Activated CD8-positive, alpha-beta memory T cell treated with anti-CD3 and anti-CD28 coated beads, Interleukin-2, amount 50 U/mL, for 1 hour (primary cell): ENCODE measurements around the gene SIDT1.

Experiments
- DNase-seq: peaks from one replicate; pipeline ENCODE4 v3.0.0-alpha.2; 2020; ENCODE audit errors: extremely low read depth

The SIDT1 gene

DNA sequence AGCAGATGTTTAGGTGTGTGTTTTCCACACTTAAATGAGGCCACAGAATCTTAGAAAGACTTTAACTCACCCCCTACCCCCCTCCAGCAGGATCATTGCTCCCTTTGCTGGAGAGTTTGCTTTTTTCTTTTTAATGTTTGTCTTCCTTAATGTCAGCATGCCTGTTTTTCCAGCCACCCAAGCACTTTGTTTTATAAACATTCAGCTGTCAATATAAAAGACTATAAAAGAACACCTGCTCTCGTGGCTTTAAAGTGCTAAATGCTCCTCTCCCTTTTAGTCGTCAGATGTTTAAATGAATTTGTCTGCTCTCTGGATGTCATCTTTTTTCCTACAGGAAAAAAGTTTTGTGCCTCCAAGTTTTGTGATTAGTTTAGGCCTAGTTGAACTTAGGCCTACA, 61.7 kb downstream of the SIDT1 start:
- no peak for DNase-seq

DNA sequence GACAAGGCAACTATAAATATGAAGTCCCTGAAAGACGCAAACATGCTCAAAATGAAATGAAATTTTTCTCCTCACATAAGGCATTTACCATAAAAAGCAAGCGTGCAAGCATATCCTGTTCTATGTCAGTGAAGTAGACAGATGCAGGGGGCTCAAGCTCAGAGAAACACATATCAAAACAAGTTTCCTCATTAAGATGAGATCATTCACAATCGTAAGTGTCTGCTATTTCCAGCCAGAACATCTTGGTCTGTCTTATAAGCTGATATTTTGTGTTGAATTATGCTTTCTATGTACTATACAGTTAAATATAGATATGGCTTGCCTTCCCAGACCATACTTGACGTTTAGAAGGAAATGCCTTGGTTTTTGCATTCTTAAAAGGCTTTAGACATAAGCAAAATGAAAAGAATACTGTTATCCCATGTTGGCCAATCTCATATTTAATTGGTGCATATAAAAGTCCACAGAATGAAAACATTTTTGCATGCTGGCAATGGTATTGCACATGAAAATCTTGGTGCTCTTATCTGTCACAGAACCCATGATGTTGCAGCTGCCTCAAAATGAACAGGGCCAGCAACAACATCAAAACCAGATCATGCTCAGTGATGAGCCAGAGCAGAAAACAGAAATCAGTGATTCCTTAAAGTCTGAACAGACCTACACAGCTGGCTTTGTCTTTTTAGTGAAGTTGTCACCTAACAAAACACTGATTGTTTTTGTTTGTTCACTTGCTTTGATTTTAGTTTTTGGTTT, 65.4 kb downstream of the SIDT1 start:
- DNase-seq: no peak

DNA sequence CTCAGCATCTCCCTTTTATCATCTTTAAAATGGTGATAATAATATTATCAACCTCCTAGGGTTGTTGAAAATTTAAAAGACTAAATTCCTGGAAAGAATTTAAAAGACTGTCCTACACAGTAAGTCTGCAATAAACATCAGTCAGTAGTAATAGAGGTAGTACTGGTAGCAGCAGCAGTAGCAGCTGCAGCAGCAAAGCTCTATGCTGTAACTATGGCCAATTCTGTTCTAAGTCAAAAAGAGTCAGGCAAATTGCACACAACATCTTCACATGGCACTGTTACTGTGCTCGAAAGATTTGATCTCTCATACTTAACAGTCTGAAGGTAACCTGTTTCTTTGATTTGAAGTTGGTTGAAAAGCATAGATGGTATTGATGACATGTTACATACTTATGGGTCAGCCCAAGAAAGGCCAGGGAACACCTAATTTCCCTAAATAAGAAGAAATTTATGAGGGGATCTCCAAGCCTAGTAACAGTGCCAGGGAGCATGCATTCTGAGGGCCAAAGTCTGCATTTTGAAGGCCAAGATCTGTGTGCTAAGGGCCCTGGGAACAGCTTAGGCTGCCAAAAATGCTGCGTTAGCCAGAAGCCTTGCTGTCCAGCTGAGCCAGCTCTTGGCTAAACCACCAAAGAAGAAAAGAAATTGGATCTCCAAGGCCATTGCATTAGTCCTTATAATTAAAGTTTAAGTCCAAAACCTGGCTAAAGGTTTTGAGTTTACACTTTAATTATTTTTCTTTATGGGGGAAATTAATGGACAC, 68.2 kb downstream of the SIDT1 start:
- no peak for DNase-seq

DNA sequence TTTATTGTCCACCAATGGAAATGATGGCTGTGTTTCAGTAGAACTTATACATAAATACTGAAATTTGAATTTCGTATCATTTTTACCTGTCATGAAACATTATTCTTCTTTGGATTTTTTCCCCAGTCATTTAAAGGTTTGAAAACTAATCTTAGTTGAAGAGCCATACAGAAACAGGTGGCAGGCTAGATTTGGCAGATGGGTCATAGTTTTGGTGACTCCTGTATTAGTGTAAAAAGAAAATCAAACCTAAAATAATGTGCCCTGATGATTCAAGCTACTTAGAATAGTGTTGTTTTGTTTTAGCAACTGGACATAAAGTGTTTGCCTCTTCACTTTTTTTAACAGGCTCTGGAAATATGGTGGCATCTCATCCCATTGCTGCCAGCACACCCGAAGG, 68.9 kb downstream of the SIDT1 start:
- no peak for DNase-seq

DNA sequence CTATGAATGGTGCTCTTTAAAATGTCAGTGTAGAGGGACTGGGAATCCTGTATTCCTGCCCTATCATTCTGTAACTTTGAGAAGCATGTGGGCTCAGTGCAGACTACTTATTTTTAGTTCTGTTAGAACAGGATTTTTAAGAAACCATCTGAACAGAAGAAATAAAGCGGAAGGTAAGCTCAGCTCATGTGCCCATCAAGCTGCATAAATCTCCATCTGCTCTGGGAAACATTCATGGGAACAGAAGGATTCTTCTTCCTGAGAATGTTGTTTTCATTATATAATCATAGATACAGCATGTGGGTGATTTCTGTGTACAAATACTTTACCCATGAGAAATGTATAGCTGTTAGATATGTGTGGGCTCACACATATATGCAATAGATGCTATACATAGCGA, 69.9 kb downstream of the SIDT1 start:
- no peak for DNase-seq

DNA sequence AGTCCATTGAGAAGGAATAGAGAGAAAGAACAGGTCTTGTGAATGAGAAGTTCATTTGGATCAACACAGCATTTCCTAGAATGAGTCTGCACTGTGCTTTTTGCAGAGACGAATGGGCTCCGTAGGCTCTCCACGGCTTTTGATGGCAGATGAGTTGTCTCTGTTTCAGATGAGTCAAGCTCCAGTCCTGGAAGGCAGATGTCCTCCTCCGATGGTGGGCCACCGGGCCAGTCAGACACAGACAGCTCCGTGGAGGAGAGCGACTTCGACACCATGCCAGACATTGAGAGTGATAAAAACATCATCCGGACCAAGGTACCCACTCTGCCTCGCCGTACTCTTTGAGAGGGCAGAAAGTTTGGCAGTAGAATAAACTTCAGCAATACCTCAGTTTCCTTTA, 70.5 kb downstream of the SIDT1 start:
- no peak for DNase-seq

DNA sequence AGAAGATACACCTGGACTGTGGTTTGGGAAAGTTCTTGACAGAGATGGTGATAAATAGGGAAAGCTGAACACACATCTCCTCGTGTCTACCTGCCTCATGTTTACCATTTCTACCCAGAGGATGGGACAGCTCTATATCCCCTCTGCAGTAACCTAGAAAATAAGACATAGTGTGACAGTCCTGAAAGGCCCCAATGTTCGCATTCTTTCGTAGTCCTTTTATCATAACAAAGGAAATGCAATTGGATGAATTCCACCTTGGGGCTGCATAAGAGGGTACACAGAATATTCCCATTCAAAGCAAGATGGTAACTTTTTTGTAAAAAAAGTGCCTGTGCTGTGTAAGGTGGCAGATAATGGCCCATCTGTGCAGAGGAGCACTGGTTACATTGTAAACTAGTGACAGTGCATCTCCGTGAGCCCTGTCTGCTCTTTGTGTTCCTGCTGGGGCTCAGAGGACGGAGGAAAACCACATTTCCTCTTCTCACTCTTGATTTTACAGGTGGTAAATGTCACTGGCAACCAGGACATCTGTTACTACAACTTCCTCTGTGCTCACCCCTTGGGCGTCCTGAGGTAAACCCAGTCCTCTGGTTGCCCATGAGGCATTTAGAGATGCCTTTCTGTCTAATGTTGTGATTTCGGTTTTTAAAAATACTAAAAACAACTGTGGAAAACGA, 74.3 kb downstream of the SIDT1 start:
- peak; percentile 1 for DNase-seq

DNA sequence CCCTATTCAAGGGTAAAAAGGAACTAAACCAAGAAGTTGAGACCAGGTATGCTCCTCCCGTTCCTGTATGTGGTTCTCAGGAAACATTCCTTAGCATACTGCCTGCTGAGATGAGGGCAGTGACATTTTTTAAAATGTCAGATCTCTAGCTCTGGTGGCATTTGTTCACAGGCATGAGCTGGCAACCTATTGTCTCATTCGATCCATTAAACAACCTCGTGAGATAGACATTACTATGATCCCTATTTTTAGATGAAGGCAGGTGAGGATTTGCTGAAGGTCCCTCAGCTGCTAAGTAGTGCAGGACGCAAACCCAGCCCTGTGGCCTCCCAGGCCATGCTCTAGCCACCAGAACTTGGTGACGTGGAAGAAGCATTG, 74.9 kb downstream of the SIDT1 start:
- no peak for DNase-seq

DNA sequence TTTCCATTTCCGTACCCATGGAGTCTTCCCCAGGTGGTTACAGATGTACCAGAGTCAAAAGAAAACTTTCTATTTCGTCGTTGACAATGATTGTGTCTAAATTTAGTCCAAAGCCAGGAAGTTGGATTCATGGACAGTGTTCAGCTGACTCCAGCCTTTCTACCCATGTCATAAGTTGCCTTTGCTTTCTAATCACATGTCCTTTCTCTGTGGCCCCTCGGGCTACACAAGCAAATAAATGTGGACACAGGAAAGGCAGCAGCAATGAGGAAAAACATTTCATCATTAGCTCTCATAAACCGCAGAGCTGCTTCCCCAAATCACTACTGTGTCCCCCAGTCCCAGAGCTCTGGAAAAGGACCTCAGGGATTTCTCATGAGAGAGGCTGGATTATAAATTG, 82.0 kb downstream of the SIDT1 start:
- no peak for DNase-seq

DNA sequence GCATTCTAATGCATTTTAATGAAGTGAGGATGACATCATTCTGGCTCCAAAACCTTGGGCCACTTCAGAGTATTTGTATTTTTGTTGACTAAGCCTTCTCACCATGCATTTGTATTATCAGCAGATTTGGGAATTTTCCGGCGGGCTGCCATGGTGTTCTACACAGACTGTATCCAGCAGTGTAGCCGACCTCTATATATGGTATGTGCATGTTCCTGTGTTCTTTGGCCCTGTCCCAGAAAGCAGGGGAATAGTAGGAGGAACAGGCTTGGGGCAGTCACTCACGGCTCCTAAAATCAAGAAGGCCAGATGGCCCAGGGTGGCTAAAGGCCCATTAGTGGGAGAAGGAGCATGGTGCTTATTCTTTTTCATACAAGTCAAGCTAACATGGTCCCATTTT, 83.6 kb downstream of the SIDT1 start:
- DNase-seq: no peak

DNA sequence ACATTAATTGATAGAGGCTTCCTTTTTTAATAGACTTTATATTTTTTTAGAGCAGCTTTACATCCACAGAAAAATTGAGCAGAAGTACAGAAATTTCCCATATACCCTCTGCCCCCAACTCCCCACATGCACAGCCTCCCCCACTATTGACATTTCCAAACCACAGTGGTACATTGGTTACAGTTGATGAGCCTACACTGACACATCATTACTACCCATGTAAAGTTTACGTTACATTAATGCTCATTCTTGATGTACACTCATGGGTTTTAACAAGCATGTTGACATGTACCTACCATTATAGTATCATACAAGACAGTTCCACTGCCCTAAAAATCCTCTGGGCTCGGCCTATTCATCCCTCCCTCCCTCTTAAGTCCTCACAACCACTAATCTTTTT, 85.4 kb downstream of the SIDT1 start:
- no peak for DNase-seq

DNA sequence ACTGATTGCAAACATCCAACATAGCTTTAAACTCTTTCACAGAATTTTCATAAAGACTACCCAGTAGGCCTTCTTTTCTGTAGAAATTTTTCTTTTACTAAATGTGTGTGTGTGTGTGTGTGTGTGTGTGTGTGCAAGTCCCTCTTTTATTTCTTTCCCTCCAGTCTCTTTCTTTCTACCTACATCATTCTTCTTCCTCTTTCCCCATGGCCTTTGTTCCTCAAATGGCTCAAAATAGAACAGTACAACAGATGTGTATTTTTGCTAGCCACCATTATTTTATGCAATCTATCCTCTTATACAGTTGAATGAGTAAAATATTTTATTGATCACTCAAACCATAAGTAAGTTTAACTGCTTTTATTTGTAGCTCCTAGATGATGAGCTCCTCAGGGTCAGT, 87.7 kb downstream of the SIDT1 start:
- DNase-seq: no peak

DNA sequence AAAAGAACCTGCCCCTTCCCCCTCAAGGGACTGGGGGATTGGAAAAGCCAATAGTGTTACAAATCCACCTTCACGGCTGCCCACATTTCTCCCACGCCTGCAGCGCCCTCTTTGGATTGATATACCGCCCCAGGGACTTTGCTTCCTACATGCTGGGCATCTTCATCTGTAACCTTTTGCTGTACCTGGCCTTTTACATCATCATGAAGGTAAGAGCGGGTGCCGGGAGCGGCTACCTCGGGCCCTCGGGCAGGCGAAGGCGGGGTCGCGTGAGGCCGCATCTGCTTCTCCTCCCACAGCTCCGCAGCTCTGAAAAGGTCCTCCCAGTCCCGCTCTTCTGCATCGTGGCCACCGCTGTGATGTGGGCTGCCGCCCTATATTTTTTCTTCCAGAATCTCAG, 91.0 kb downstream of the SIDT1 start:
- DNase-seq: no peak

DNA sequence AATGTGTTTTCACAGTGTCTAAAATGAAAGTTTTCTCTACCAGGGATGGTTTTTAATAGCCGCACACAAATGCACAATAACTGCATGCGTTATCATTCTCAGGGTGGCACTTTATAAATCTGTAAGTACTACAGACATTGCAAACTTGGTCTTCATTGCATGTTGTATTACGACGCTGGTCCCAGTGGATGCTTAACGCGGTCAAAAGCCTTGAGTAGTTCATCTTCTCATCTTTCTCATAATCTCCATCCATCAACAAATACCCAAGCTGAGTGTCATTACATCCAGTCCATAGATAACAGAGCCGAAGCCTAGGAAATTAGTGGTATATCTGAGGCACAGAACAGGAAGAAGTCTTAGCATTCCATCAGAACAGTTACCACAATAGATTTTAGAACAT, 91.5 kb downstream of the SIDT1 start:
- no peak for DNase-seq

DNA sequence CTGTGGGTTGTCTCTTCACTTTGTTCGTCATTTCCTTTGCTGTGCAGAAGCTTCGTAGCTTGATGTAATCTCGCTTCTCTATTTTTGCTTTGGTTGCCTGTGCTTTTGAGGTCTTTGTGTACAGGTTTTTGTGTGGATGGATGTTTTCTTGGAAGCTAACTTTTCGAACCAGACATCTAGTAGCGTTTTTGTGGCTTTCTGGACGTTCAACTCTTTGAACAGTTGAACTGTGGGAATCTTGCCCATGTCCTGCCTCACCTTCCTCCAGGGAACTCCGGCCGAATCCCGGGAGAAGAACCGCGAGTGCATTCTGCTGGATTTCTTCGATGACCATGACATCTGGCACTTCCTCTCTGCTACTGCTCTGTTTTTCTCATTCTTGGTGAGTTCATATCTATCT, 93.5 kb downstream of the SIDT1 start:
- no peak for DNase-seq

DNA sequence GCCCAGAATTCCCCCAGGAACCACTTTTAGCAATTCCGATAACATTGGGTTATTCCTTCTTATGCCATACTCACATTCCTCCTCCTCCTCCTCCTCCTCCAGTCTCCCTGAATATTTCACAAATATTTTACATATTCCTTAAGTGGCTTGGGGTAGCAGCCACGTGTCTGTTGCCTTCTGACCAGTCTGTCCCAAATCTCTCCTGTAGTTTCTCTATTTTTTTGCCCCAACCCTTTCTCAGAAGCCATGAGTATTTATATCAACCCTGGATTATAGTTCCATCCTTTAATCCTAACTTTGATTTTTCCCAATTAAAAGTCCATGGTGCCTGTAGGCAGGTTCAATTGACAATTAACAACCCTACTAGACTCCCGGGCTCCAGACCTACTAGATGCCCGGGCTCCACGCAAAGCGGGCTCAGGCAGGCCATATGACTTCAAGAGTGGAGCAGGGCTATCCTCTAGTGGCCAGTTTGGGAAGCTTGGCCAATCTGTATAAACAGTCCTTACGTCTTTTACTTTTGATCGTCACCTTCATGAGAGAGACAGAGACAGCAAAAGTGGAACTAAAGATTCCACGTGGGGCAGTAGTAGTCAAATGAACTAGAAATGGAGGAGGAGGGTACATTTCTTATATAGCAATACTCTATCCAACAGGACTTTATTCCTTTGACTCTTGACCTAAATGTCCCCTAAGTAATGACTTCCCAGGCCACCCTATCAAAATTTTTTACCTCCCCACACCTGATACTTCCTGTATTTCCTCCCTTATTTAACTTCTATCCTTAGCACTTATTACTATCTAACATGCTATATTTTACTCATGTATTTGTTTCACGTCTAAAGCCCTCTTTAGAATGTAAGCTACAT, 94.4 kb downstream of the SIDT1 start:
- no peak for DNase-seq

DNA sequence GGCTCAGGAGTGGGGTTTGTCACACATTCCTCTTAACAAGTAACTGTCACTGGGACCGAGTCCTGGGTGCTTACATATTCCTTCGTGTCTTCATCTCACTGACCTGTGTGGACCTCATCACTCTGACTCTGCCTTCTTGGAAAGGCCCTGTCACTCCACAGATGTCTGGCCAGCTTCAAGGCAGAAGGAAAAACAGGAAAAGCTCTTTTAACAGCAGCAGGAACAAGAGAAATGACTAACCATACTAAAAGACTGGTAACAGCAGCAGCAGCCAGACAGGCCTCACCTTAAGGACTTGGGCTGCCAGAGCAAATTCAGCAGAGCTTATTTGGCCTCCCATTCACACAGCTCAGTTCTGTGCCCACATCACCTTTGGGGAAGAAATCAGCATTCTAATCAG, 96.0 kb downstream of the SIDT1 start:
- DNase-seq: no peak

DNA sequence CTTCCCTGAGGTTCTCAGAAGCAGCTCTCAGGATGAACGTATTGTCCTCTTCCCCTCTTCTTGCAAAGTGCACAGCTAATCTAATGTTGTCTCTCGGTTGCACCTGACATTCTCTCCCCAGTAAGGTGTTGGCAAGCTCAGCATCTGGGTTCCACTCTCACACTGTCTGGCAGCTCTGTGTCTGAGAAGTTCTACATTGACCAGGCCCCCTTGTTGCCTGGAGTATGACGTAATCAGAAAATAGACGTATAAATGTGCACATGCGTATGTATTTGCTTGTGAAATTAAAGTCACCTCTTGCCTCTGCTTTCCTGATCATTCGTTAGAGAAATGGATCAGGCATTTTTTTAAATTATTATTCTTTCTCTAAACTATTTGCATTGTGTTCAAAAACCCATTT, 96.4 kb downstream of the SIDT1 start:
- no peak for DNase-seq

DNA sequence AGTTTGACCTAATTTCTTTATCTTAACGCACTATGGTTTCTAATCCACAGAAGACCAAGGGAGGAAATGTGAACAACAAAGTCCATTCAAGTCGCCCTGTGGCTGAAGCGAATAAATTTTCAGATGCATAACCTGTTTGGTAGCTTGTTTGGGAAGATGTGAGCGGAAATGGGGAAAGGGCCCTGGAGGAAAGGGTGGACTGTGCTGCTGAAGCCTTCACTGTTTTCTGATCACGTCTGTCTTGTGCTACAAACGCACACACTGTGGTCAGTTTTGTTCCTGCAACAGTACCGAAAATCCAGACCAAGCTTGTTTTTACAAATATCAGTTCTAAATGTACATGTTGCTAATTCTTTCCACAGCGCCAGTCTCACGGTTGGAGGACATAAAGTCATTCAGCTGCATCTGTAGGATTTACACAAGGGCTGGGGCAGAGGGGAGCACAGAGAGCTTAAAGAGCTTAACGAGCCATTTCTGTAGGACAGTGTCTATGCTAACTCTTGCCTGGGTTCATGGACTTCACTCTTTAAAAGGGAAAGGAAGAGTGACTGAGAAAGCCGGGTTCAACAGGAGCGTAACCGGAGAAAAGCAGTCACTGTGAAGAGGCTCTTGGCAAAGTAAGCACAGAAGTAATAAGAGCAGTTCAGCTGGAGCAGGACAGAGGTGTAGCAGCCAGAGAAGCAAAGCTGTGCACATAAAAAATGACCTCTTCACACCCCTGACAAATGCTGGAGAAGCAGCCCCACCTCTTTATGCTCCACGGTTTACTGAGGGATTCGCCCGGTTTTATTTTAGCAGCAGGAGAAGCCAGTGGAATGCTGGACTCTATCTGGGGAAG, 97.4 kb downstream of the SIDT1 start:
- DNase-seq: no peak

DNA sequence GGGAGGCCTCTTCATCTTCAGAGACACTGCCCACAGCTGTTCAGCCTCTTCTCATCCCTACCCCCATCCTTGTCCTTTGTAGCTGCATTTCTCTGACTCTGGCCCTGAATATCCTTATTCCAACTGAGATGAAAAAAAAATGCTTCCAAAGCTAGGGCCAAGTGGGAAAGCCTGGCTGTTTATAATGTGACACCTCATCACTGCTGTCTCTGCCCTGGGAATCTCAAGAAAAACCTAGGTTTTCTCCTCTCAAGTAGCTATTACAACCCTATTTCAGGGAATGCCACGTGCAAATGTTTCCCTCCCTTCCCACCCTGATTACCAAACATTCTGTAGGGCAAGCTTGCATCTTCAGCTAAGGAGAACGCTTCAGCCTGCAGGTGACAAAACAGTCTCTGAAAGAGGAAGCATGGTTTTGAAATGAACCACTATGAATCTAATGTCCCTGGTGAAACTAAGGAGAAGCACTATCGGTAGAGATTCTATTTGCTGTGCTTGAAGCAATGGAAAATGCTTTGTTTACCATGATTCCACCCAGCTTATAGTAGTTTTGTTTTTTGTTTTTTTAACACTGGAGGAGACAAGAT, 98.7 kb downstream of the SIDT1 start:
- no peak for DNase-seq

DNA sequence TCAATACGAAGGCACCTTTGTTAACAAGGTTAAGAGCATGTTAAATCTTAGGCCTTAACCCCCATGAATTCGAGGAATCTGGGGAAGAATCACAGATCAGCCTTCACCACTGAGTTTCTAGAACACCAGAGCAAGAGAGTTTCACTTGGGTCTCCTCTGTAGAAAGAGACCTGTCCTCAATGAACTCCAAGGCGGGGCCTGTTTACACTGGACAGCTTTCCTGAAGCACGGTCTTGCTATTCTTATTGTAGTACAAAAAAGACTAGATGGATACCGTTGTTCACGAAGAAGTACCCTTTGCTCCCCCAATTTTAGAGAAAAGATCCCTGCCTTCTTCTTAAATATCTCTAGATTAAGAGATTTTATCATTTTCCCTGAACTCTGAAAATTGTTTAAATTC, 99.2 kb downstream of the SIDT1 start:
- no peak for DNase-seq
